Tibial artery (tissue), 4 donors: ENCODE measurements around the gene CHRND.
"Not testable (repeated sequence)": the region's sequence is repeated elsewhere in the genome, so short reads cannot be mapped to it uniquely, and the experiment has no call there.

Experiments used
- DNase-seq, 2 donors: peaks; one replicate each; pipeline ENCODE4 v3.0.0-alpha.2; 2019
- H3K27ac ChIP-seq, 2 donors: fragments of 200-600 bp; sonication (generic) in 1 of 2; 1 replicate in 1 of 2; 2 replicates in 1 of 2; pipeline ENCODE4 v1.5.1; 2018 to 2019; ENCODE audit warnings: mild to moderate bottlenecking in 1 of 2
- H3K27me3 ChIP-seq, 2 donors: fragments of 200-600 bp; sonication (generic) in 1 of 2; one replicate each; pipeline versions ENCODE4 v1.5.1 to v1.6.0; 2016 to 2019
- H3K36me3 ChIP-seq, 3 donors: fragments of 200-600 bp; sonication (generic) in 2 of 3; one replicate each; pipeline ENCODE4 v1.5.1; 2016 to 2019; ENCODE audit warnings: mild to moderate bottlenecking in 2 of 3
- H3K4me1 ChIP-seq, 4 donors: fragments of 200-600 bp; sonication (generic) in 2 of 4; 1 replicate in 3 of 4; 2 replicates in 1 of 4; pipeline ENCODE4 v1.5.1; 2016 to 2019
- H3K4me3 ChIP-seq, 2 donors: fragments of 200-600 bp; sonication (generic) in 1 of 2; 1 replicate in 1 of 2; 2 replicates in 1 of 2; pipeline ENCODE4 v1.5.1; 2018 to 2019; ENCODE audit warnings: mild to moderate bottlenecking in 2 of 2
- H3K9me3 ChIP-seq, 3 donors: fragments of 200-600 bp; sonication (generic) in 1 of 3; one replicate each; pipeline ENCODE4 v1.5.1; 2016 to 2019
- CTCF ChIP-seq, 2 experiments: fragments of 200-600 bp in 1 of 2; fragments of 450-650 bp in 1 of 2; IDR thresholded peaks; one replicate each; pipeline ENCODE4 v1.5.1; 2017 to 2019; ENCODE audit warnings: antibody characterized with exemption in 2 of 2, mild to moderate bottlenecking in 1 of 2, moderate library complexity in 1 of 2
- intact Hi-C: fragments of 100-400 bp; cut with DNase I; formaldehyde crosslinking; loops from one replicate; pipeline ENCODE4 v1.15.0; 2023; ENCODE audit warnings: low total_unique reads

CHRND gene

GRCh38 chr2:232568161-232568560 lies 42.2 kb downstream of the CHRND start:
- Histone ChIP-seq H3K4me1 (no peaks in the 10 kb centered on the region), H3K4me3 (no peak overlapping the region), H3K36me3 (peaks cover 65 to 99% (median 93%) of the 10 kb centered on the region in 3 donors), H3K9me3 (no peaks in the 10 kb centered on the region), H3K27ac (no peak overlapping the region), H3K27me3 (no peaks in the 10 kb centered on the region)
- intact Hi-C loops: no loop called here
- DNase-seq: no peak
- TF ChIP-seq CTCF (IDR thresholded peaks at IDR 0.05): no peak

- no peak for TF ChIP-seq CTCF (IDR thresholded peaks at IDR 0.05)
- intact Hi-C loops: no loop called here
- H3K36me3 ChIP-seq: peaks cover 61 to 99% (median 94%) of the 10 kb centered on the region in 3 donors
These were observed 43.6 kb downstream of the CHRND start for GRCh38 chr2:232569541-232569940.

GRCh38 chr2:232570481-232570880 lies 44.5 kb downstream of the CHRND start:
- H3K36me3 ChIP-seq: peaks cover 55 to 99% (median 93%) of the 10 kb centered on the region in 3 donors
- H3K27ac ChIP-seq, intact Hi-C loops, H3K4me3 ChIP-seq, H3K4me1 ChIP-seq, H3K27me3 ChIP-seq, H3K9me3 ChIP-seq, DNase-seq: not testable (repeated sequence)

More at GRCh38 chr2:232569541-232569940, 43.6 kb downstream of the CHRND start:
- H3K9me3 ChIP-seq: no peaks in the 10 kb centered on the region
- no peaks in the 10 kb centered on the region for H3K4me1 ChIP-seq
- no peaks in the 10 kb centered on the region for H3K27me3 ChIP-seq
- H3K27ac ChIP-seq: no peak overlapping the region
- DNase-seq: no peak
- no peak overlapping the region for H3K4me3 ChIP-seq

- no peak for TF ChIP-seq CTCF (IDR thresholded peaks at IDR 0.05)
- Histone ChIP-seq H3K27me3 (no peaks in the 10 kb centered on the region), H3K36me3 (peaks cover 49 to 98% (median 87%) of the 10 kb centered on the region in 3 donors), H3K9me3 (no peaks in the 10 kb centered on the region), H3K4me3 (no peak overlapping the region), H3K4me1 (no peaks in the 10 kb centered on the region), H3K27ac (no peak overlapping the region)
- intact Hi-C loops: no loop called here
- no peak for DNase-seq
These were observed 45.1 kb downstream of the CHRND start for GRCh38 chr2:232571026-232571474.

- H3K4me3 ChIP-seq: no peak overlapping the region
- H3K36me3 ChIP-seq: peaks cover 29 to 78% (median 76%) of the 10 kb centered on the region in 3 donors
- H3K27me3 ChIP-seq: no peaks in the 10 kb centered on the region
- H3K27ac ChIP-seq: no peak overlapping the region
- no peaks in the 10 kb centered on the region for H3K4me1 ChIP-seq
- no peak for TF ChIP-seq CTCF (IDR thresholded peaks at IDR 0.05)
- intact Hi-C loops: no loop called here
- no peaks in the 10 kb centered on the region for H3K9me3 ChIP-seq
- DNase-seq: no peak
These were observed 47.1 kb downstream of the CHRND start for GRCh38 chr2:232573042-232573441.

GRCh38 chr2:232573771-232574435 lies 47.9 kb downstream of the CHRND start:
- DNase-seq: no peak
- Histone ChIP-seq H3K27ac (no peak overlapping the region), H3K36me3 (peaks cover 20 to 69% (median 67%) of the 10 kb centered on the region in 3 donors)

More at GRCh38 chr2:232573771-232574435, 47.9 kb downstream of the CHRND start:
- Histone ChIP-seq H3K27me3 (no peaks in the 10 kb centered on the region), H3K4me1 (no peaks in the 10 kb centered on the region), H3K9me3 (no peaks in the 10 kb centered on the region), H3K4me3 (no peak overlapping the region)
- intact Hi-C loops: no loop called here
- no peak for TF ChIP-seq CTCF (IDR thresholded peaks at IDR 0.05)
